Neural cell (in vitro differentiated cells): ENCODE measurements around the gene BAZ2A. TPM values are rescaled to one million over a fixed set of nuclear protein-coding genes. Genes with fewer than 3 reads are reported as not detected.

Source experiments
- H2AFZ ChIP-seq: fragments of 200-600, 300-800 bp; sonication (generic), shearing (Covaris generic); 2 replicates; pipeline ENCODE4 v1.6.0; 2014; ENCODE audit warnings: low read depth, mild to moderate bottlenecking, antibody characterized with exemption, low read length, moderate library complexity
- H3F3A ChIP-seq: fragments of 200-600 bp; shearing (Covaris generic); 2 replicates; pipeline ENCODE4 v1.6.1; 2016; ENCODE audit warnings: mild to moderate bottlenecking, moderate library complexity, mixed read lengths, antibody characterized with exemption, low read length; ENCODE audit not compliant: insufficient read depth, poor library complexity, severe bottlenecking
- H3K27ac ChIP-seq: fragments of 200-600, 300-800 bp; sonication (generic), shearing (Covaris generic); 2 replicates; pipeline ENCODE4 v1.5.1; 2014; ENCODE audit warnings: mild to moderate bottlenecking, low read length, moderate library complexity
- H3K27me3 ChIP-seq: fragments of 300-800, 200-600 bp; sonication (generic), shearing (Covaris generic); 2 replicates; pipeline ENCODE4 v1.6.0; 2014; ENCODE audit warnings: mild to moderate bottlenecking, low read depth, low read length, moderate library complexity; ENCODE audit not compliant: insufficient read depth
- H3K36me3 ChIP-seq: fragments of 300-800, 200-600 bp; sonication (generic), shearing (Covaris generic); 2 replicates; pipeline ENCODE4 v1.5.1; 2014; ENCODE audit warnings: mild to moderate bottlenecking, antibody characterized with exemption, low read length, moderate library complexity; ENCODE audit not compliant: insufficient read depth
- H3K4me2 ChIP-seq: fragments of 300-800, 200-600 bp; sonication (generic), shearing (Covaris generic); 2 replicates; pipeline ENCODE4 v1.6.0; 2014; ENCODE audit warnings: mild to moderate bottlenecking, low read length
- H3K4me3 ChIP-seq: fragments of 300-800, 200-600 bp; sonication (generic), shearing (Covaris generic); 2 replicates; pipeline ENCODE4 v1.5.1; 2014; ENCODE audit warnings: mild to moderate bottlenecking, low read length, moderate library complexity
- H3K79me2 ChIP-seq: fragments of 200-600 bp; shearing (Covaris generic); replicated peaks from 2 replicates; pipeline ENCODE4 v1.6.0; 2014; ENCODE audit warnings: mild to moderate bottlenecking, low read length, moderate library complexity; ENCODE audit not compliant: insufficient read depth
- H3K9ac ChIP-seq: fragments of 300-800, 200-600 bp; sonication (generic), shearing (Covaris generic); 2 replicates; pipeline ENCODE4 v1.6.1; 2016; ENCODE audit warnings: mild to moderate bottlenecking, low read length, mixed read lengths
- H3K9me2 ChIP-seq: fragments of 200-600 bp; shearing (Covaris generic); 2 replicates; pipeline ENCODE4 v1.6.1; 2016; ENCODE audit warnings: mild to moderate bottlenecking, low read length, mixed read lengths; ENCODE audit not compliant: insufficient read depth
- H3K9me3 ChIP-seq: fragments of 200-600, 300-800 bp; sonication (generic), shearing (Covaris generic); 2 replicates; pipeline ENCODE4 v1.6.1; 2016; ENCODE audit warnings: mild to moderate bottlenecking, mixed run types, low read length, moderate library complexity, mixed read lengths
- H4K20me1 ChIP-seq: fragments of 200-600 bp; shearing (Covaris generic); 2 replicates; pipeline ENCODE4 v1.6.1; 2016; ENCODE audit warnings: mild to moderate bottlenecking, mixed run types; ENCODE audit not compliant: insufficient read depth
- CTCF ChIP-seq: fragments of 450-650 bp; IDR thresholded peaks from 2 replicates; pipeline ENCODE4 v1.5.1; 2014; ENCODE audit warnings: antibody characterized with exemption, mild to moderate bottlenecking, moderate library complexity; ENCODE audit not compliant: poor library complexity, severe bottlenecking
- EP300 ChIP-seq: fragments of 450-650 bp; conservative IDR thresholded peaks from 2 replicates; pipeline ENCODE4 v1.6.1; 2014; ENCODE audit warnings: antibody characterized with exemption, mild to moderate bottlenecking, moderate library complexity; ENCODE audit not compliant: poor library complexity, severe bottlenecking
- EZH2 ChIP-seq: fragments of 200-600, 300-800 bp; shearing (Covaris generic), sonication (generic); IDR thresholded peaks from 2 replicates; pipeline ENCODE4 v1.6.1; 2014; ENCODE audit warnings: antibody characterized with exemption, low read length, borderline replicate concordance, mild to moderate bottlenecking; ENCODE audit not compliant: insufficient read depth, poor library complexity, severe bottlenecking
- MXI1 ChIP-seq: fragments of 450-650 bp; conservative IDR thresholded peaks from 2 replicates; pipeline ENCODE4 v1.6.1; 2014; ENCODE audit warnings: antibody characterized with exemption, mild to moderate bottlenecking; ENCODE audit not compliant: poor library complexity, severe bottlenecking
- POLR2AphosphoS5 ChIP-seq: IDR thresholded peaks from 2 replicates; pipeline ENCODE4 v1.6.1; 2012
- RAD21 ChIP-seq: fragments of 450-650 bp; conservative IDR thresholded peaks from 2 replicates; pipeline ENCODE4 v1.6.1; 2014; ENCODE audit warnings: antibody characterized with exemption, mild to moderate bottlenecking, moderate library complexity
- REST ChIP-seq: IDR thresholded peaks from 2 replicates; pipeline ENCODE4 v1.6.1; 2012; ENCODE audit warnings: borderline replicate concordance
- SMC3 ChIP-seq: fragments of 450-650 bp; conservative IDR thresholded peaks from 2 replicates; pipeline ENCODE4 v1.6.1; 2014; ENCODE audit warnings: antibody characterized with exemption, mild to moderate bottlenecking, moderate library complexity; ENCODE audit not compliant: poor library complexity
- TAF1 ChIP-seq: IDR thresholded peaks from 2 replicates; pipeline ENCODE4 v1.6.1; 2012; ENCODE audit warnings: low read depth
- polyA plus RNA-seq: library from polyadenylated mRNA; depleted of rRNA; stranded (reverse); fragments of >200 nt; gene quantifications from 2 replicates; pipeline ENCODE4 v1.2.3, GENCODE V29; 2014

BAZ2A gene
- polyA plus RNA-seq, 1 donor from 2014 or later = 13.8 TPM

- Histone ChIP-seq H3K36me3 (no peaks in the 10 kb centered on the region), H3K27me3 (no peaks in the 10 kb centered on the region), H3K9me3 (no peaks in the 10 kb centered on the region), H3K4me3 (no peak overlapping the region), H3F3A (no peaks in the 10 kb centered on the region), H3K4me2 (no peak overlapping the region), H3K79me2 (no peaks in the 10 kb centered on the region), H2AFZ (no peak overlapping the region), H3K9me2 (no peaks in the 10 kb centered on the region), H3K9ac (no peak overlapping the region), H3K27ac (no peak overlapping the region), H4K20me1 (no peaks in the 10 kb centered on the region)
- TF ChIP-seq CTCF = no peak
- no peak for TF ChIP-seq RAD21
- TF ChIP-seq POLR2AphosphoS5 = no peak
- TF ChIP-seq SMC3 = no peak
- no peak for TF ChIP-seq TAF1
- TF ChIP-seq EZH2 = no peak
- no peak for TF ChIP-seq EP300
- no peak for TF ChIP-seq MXI1
- TF ChIP-seq REST = no peak
Observed at GRCh38 chr12:56574210-56574609, 55.9 kb downstream of the BAZ2A start.

GRCh38 chr12:56572288-56572687 is 57.8 kb downstream of the BAZ2A start:
- no peak overlapping the region for H3K4me2 ChIP-seq
- H3K79me2 ChIP-seq = no peaks in the 10 kb centered on the region
- no peak overlapping the region for H3K27ac ChIP-seq
- no peaks in the 10 kb centered on the region for H3K9me3 ChIP-seq
- no peaks in the 10 kb centered on the region for H3K36me3 ChIP-seq
- no peak overlapping the region for H3K9ac ChIP-seq
- no peaks in the 10 kb centered on the region for H3K27me3 ChIP-seq
- no peaks in the 10 kb centered on the region for H3K9me2 ChIP-seq
- no peaks in the 10 kb centered on the region for H4K20me1 ChIP-seq
- H3K4me3 ChIP-seq = no peak overlapping the region
- TF ChIP-seq SMC3 (no peak), EP300 (no peak), CTCF (no peak), REST (no peak), TAF1 (no peak), EZH2 (no peak), POLR2AphosphoS5 (no peak), RAD21 (no peak), MXI1 (no peak)
- H2AFZ ChIP-seq = no peak overlapping the region
- no peaks in the 10 kb centered on the region for H3F3A ChIP-seq
